Mesendoderm (in vitro differentiated cells): Measurements from ENCODE around the gene WNT8A.

Experiments
- DNase-seq: peaks from one replicate; pipeline ENCODE4 v3.0.0; 2013
- H2AK5ac ChIP-seq: 2 replicates; pipeline ENCODE4 v1.6.1; 2013; ENCODE audit warnings: low read length, inconsistent platforms
- H2BK120ac ChIP-seq: 2 replicates; pipeline ENCODE4 v1.6.1; 2013; ENCODE audit warnings: low read depth, mild to moderate bottlenecking, low read length, moderate library complexity, mixed read lengths
- H2BK15ac ChIP-seq: replicated peaks from 2 replicates; pipeline ENCODE4 v1.6.1; 2013; ENCODE audit warnings: low read depth, mild to moderate bottlenecking, moderate library complexity
- H2BK5ac ChIP-seq: 2 replicates; pipeline ENCODE4 v1.6.1; 2013; ENCODE audit warnings: low read length, inconsistent platforms
- H3K18ac ChIP-seq: 2 replicates; pipeline ENCODE4 v1.6.1; 2013; ENCODE audit warnings: mild to moderate bottlenecking, low read length, mixed read lengths
- H3K23ac ChIP-seq: one replicate; pipeline ENCODE4 v1.6.1; 2013; ENCODE audit warnings: low read length
- H3K27ac ChIP-seq: 2 replicates; pipeline ENCODE4 v1.5.1; 2013; ENCODE audit warnings: low read depth, mild to moderate bottlenecking, inconsistent platforms, low read length, moderate library complexity
- H3K27me3 ChIP-seq: 2 replicates; pipeline ENCODE4 v1.6.1; 2013; ENCODE audit warnings: low read length, control low read depth, mild to moderate bottlenecking, inconsistent platforms; ENCODE audit not compliant: insufficient read depth, poor library complexity
- H3K36me3 ChIP-seq: 2 replicates; pipeline ENCODE4 v1.6.1; 2013; ENCODE audit warnings: low read length, inconsistent platforms; ENCODE audit not compliant: control insufficient read depth, insufficient read depth
- H3K4ac ChIP-seq: one replicate; pipeline ENCODE4 v1.6.1; 2013; ENCODE audit warnings: low read depth, mild to moderate bottlenecking, low read length, moderate library complexity
- H3K4me1 ChIP-seq: 2 replicates; pipeline ENCODE4 v1.6.1; 2013; ENCODE audit warnings: low read depth, low read length, inconsistent platforms; ENCODE audit not compliant: control insufficient read depth
- H3K4me2 ChIP-seq: 2 replicates; pipeline ENCODE4 v1.6.1; 2013; ENCODE audit warnings: low read length
- H3K4me3 ChIP-seq: 2 replicates; pipeline ENCODE4 v1.5.1; 2013; ENCODE audit warnings: mild to moderate bottlenecking, low read length
- H3K56ac ChIP-seq: one replicate; pipeline ENCODE4 v1.6.1; 2013; ENCODE audit warnings: low read length
- H3K79me1 ChIP-seq: 2 replicates; pipeline ENCODE4 v1.6.1; 2013; ENCODE audit warnings: low read length, inconsistent platforms
- H3K79me2 ChIP-seq: 2 replicates; pipeline ENCODE4 v1.6.1; 2013; ENCODE audit warnings: mild to moderate bottlenecking, low read length; ENCODE audit not compliant: control insufficient read depth, insufficient read depth
- H3K9ac ChIP-seq: 2 replicates; pipeline ENCODE4 v1.6.1; 2013; ENCODE audit warnings: low read length, inconsistent platforms
- H4K5ac ChIP-seq: one replicate; pipeline ENCODE4 v1.6.1; 2013; ENCODE audit warnings: low read length
- H4K8ac ChIP-seq: one replicate; pipeline ENCODE4 v1.6.1; 2013; ENCODE audit warnings: low read depth, mild to moderate bottlenecking, control low read depth, low read length, moderate library complexity
- WGBS: extraction: QIAGEN DNeasy Blood & Tissue Kit; methylation state at CpG from one replicate; pipeline ENCODE4 v1.1.7; 2013; ENCODE audit warnings: low lambda C conversion rate, missing lambda C conversion rate; ENCODE audit not compliant: insufficient coverage; ENCODE audit errors: extremely low coverage; 5-methylcytosine and 5-hydroxymethylcytosine counted together

Gene WNT8A

DNA sequence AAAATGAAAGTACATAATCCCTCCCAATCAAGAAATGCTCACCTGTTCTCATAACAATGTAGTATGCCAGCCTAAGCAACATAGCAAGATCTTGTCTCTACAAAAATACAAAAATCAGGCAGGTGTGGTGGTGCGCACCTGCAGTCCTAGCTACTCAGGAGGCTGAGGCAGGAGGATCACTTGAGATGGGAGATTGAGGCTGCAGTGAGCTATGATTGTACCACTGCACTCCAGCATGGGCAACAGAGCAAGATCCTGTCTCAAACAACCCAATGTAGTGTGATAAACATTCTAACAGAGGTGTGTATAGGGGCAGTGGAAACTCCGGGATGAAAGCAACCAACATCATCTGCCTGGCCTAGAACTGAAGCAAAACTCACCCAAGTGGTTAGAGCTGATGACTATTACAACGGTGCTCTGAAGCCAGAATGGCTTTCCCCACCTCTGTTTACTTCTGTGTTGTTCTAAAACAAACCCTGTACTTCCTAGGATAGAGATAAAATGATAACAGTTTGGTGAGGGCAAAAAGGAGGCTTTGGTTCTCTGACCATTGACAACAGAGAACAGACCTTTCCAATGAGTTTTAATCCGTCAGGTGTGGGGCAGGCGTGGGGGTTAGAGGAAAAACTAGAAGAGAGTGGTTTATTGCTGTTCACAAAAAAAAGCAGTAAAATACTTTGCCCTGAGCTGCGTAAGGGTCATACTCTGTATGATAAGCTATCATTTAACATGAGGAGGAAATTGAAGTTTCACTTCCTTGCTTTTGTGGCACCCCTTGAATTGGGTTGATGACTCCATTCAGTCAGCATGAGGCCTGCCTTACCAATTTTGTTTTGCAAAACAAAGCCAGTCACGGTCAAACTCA is 18.9 kb downstream of the WNT8A start:
- Histone ChIP-seq H3K9ac (no peak overlapping the region), H3K27ac (no peak overlapping the region), H3K4me3 (no peak overlapping the region), H3K27me3 (no peaks in the 10 kb centered on the region), H3K36me3 (no peaks in the 10 kb centered on the region), H3K79me1 (no peaks in the 10 kb centered on the region), H3K4ac (no peak overlapping the region), H3K79me2 (no peaks in the 10 kb centered on the region), H4K5ac (no peak overlapping the region), H2BK5ac (no peak overlapping the region), H3K4me1 (peaks cover 6% of the 10 kb centered on the region), H4K8ac (no peak overlapping the region), H2BK120ac (no peak overlapping the region), H2BK15ac (no peak overlapping the region), H3K23ac (no peak overlapping the region), H2AK5ac (peak overlapping the region; percentile 25), H3K18ac (no peak overlapping the region), H3K56ac (no peak overlapping the region), H3K4me2 (no peak overlapping the region)
- no CpG with 5 or more reads among the region's 7 CpGs for WGBS
- no peak for DNase-seq

GRCh38 chr5:138103319-138103637 is 19.4 kb downstream of the WNT8A start:
- H3K4me3 ChIP-seq: no peak overlapping the region
- DNase-seq: no peak
- no peak overlapping the region for H2BK15ac ChIP-seq
- H4K5ac ChIP-seq: no peak overlapping the region
- no peaks in the 10 kb centered on the region for H3K79me2 ChIP-seq
- no peak overlapping the region for H3K27ac ChIP-seq
- WGBS: no CpG with 5 or more reads among the region's 3 CpGs
- H3K79me1 ChIP-seq: no peaks in the 10 kb centered on the region
- no peak overlapping the region for H2AK5ac ChIP-seq
- H2BK5ac ChIP-seq: no peak overlapping the region
- no peak overlapping the region for H3K9ac ChIP-seq
- H4K8ac ChIP-seq: no peak overlapping the region
- H3K36me3 ChIP-seq: no peaks in the 10 kb centered on the region
- no peak overlapping the region for H2BK120ac ChIP-seq
- H3K18ac ChIP-seq: no peak overlapping the region
- no peak overlapping the region for H3K23ac ChIP-seq
- H3K27me3 ChIP-seq: no peaks in the 10 kb centered on the region
- H3K56ac ChIP-seq: no peak overlapping the region
- peaks cover 6% of the 10 kb centered on the region for H3K4me1 ChIP-seq
- H3K4ac ChIP-seq: no peak overlapping the region
- no peak overlapping the region for H3K4me2 ChIP-seq

- no peak overlapping the region for H3K4ac ChIP-seq
- no peak overlapping the region for H2BK5ac ChIP-seq
- H2AK5ac ChIP-seq: no peak overlapping the region
- H3K4me3 ChIP-seq: no peak overlapping the region
- DNase-seq: no peak
- no peak overlapping the region for H4K5ac ChIP-seq
- H2BK120ac ChIP-seq: no peak overlapping the region
- WGBS: no CpG with 5 or more reads among the region's 6 CpGs
- H3K36me3 ChIP-seq: no peaks in the 10 kb centered on the region
- H3K27ac ChIP-seq: no peak overlapping the region
- H3K56ac ChIP-seq: no peak overlapping the region
- no peak overlapping the region for H3K9ac ChIP-seq
- no peak overlapping the region for H2BK15ac ChIP-seq
- H3K4me1 ChIP-seq: peaks cover 10% of the 10 kb centered on the region
- no peaks in the 10 kb centered on the region for H3K79me1 ChIP-seq
- H3K79me2 ChIP-seq: no peaks in the 10 kb centered on the region
- no peak overlapping the region for H3K23ac ChIP-seq
- H3K18ac ChIP-seq: no peak overlapping the region
- no peak overlapping the region for H3K4me2 ChIP-seq
- no peak overlapping the region for H4K8ac ChIP-seq
- no peaks in the 10 kb centered on the region for H3K27me3 ChIP-seq
Measured at GRCh38 chr5:138105709-138106108, 21.9 kb downstream of the WNT8A start.

DNA sequence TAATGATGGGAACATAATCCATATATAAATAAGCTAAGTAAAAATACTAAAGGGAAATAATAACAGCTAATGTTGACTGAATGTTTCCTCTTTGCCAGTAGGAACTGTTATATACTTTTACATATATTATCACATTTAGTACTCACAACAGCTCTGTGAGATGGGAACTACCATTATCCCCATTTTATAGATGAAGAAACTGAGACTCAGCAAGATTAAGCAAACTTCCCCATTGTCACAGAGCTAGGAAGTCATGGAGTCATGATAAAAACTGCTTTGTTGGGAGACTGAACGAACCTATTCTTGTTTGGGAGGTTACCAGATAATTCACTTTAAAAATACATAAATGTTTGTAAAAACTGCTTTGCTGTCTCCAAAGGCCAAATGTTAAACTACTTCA is 23.4 kb downstream of the WNT8A start:
- no peaks in the 10 kb centered on the region for H3K36me3 ChIP-seq
- no peak overlapping the region for H3K9ac ChIP-seq
- H3K56ac ChIP-seq: no peak overlapping the region
- H3K18ac ChIP-seq: no peak overlapping the region
- no peak overlapping the region for H3K4ac ChIP-seq
- H4K8ac ChIP-seq: no peak overlapping the region
- H4K5ac ChIP-seq: no peak overlapping the region
- no peak for DNase-seq
- no peak overlapping the region for H3K23ac ChIP-seq
- no CpG with 5 or more reads among the region's 1 CpG for WGBS
- H3K4me1 ChIP-seq: peaks cover 12% of the 10 kb centered on the region
- no peak overlapping the region for H2BK15ac ChIP-seq
- H3K27ac ChIP-seq: no peak overlapping the region
- no peak overlapping the region for H2BK120ac ChIP-seq
- H3K27me3 ChIP-seq: no peaks in the 10 kb centered on the region
- no peak overlapping the region for H3K4me2 ChIP-seq
- no peak overlapping the region for H2AK5ac ChIP-seq
- H3K4me3 ChIP-seq: no peak overlapping the region
- H3K79me2 ChIP-seq: no peaks in the 10 kb centered on the region
- no peak overlapping the region for H2BK5ac ChIP-seq
- H3K79me1 ChIP-seq: no peaks in the 10 kb centered on the region

GRCh38 chr5:138109463-138110265 is 25.8 kb downstream of the WNT8A start:
- Histone ChIP-seq H3K79me1 (no peaks in the 10 kb centered on the region), H3K23ac (no peak overlapping the region), H4K5ac (no peak overlapping the region), H3K4ac (no peak overlapping the region), H3K4me3 (no peak overlapping the region), H3K56ac (no peak overlapping the region), H3K4me1 (peaks cover 7% of the 10 kb centered on the region), H3K79me2 (no peaks in the 10 kb centered on the region), H2BK5ac (no peak overlapping the region), H3K4me2 (no peak overlapping the region), H2AK5ac (no peak overlapping the region), H3K9ac (no peak overlapping the region), H3K27ac (no peak overlapping the region), H3K27me3 (no peaks in the 10 kb centered on the region), H3K36me3 (no peaks in the 10 kb centered on the region), H2BK15ac (no peak overlapping the region), H4K8ac (no peak overlapping the region), H3K18ac (no peak overlapping the region), H2BK120ac (no peak overlapping the region)
- WGBS: no CpG with 5 or more reads among the region's 1 CpG
- no peak for DNase-seq
